HUES64 (cell line): ENCODE measurements around the gene CCR7.

Experiments
- H3K27ac ChIP-seq: 2 replicates; pipeline ENCODE4 v1.7.0; 2013; ENCODE audit warnings: low read depth, low read length, inconsistent platforms
- H3K27me3 ChIP-seq: 2 replicates; pipeline ENCODE4 v1.6.1; 2013; ENCODE audit warnings: mild to moderate bottlenecking, low read length; ENCODE audit not compliant: insufficient read depth
- H3K36me3 ChIP-seq: 2 replicates; pipeline ENCODE4 v1.6.1; 2013; ENCODE audit warnings: mild to moderate bottlenecking, low read length; ENCODE audit not compliant: insufficient read depth
- H3K4me1 ChIP-seq: 2 replicates; pipeline ENCODE4 v1.6.1; 2013; ENCODE audit warnings: mild to moderate bottlenecking, low read length, moderate library complexity; ENCODE audit not compliant: insufficient read depth
- H3K4me3 ChIP-seq: 2 replicates; pipeline ENCODE4 v1.5.1; 2013; ENCODE audit warnings: mild to moderate bottlenecking, low read length, moderate library complexity
- H3K9ac ChIP-seq: 2 replicates; pipeline ENCODE4 v1.6.1; 2013; ENCODE audit warnings: mild to moderate bottlenecking, low read depth, low read length
- H3K9me3 ChIP-seq: 2 replicates; pipeline ENCODE4 v1.6.1; 2013; ENCODE audit warnings: low read depth, low read length; ENCODE audit not compliant: insufficient read depth
- WGBS: fragments of 150-250, 120-280 bp; methylation state at CpG from one replicate; pipeline ENCODE4 v1.1.7; 2013; ENCODE audit warnings: missing lambda C conversion rate; 5-methylcytosine and 5-hydroxymethylcytosine counted together

The CCR7 gene

DNA sequence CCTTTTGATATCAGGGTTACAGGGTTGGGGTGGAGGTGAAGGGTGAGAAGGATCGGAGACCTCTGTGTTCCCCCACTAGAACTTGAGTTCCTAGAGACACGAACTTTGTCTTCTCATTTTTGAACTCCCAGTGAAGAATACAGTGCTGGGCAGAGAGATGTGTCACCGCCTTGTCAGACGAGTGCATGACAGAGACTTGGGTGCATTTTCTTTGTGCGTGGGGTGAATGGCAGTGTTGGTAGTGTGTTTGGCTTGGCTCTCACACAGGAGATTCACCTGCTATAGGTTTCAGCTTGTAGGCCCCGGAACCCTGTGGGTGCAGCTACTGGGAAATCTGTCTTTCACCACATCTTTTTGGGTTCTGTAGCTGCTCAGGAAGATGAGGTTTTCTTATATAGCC, 40.0 kb upstream of the CCR7 start:
- no peaks in the 10 kb centered on the region for H3K36me3 ChIP-seq
- no peak overlapping the region for H3K27ac ChIP-seq
- H3K9ac ChIP-seq = no peak overlapping the region
- H3K27me3 ChIP-seq = no peaks in the 10 kb centered on the region
- WGBS = 93% methylated on average over 6 of the region's 6 CpGs
- H3K9me3 ChIP-seq = no peaks in the 10 kb centered on the region
- peaks cover 4% of the 10 kb centered on the region for H3K4me1 ChIP-seq
- H3K4me3 ChIP-seq = no peak overlapping the region

DNA sequence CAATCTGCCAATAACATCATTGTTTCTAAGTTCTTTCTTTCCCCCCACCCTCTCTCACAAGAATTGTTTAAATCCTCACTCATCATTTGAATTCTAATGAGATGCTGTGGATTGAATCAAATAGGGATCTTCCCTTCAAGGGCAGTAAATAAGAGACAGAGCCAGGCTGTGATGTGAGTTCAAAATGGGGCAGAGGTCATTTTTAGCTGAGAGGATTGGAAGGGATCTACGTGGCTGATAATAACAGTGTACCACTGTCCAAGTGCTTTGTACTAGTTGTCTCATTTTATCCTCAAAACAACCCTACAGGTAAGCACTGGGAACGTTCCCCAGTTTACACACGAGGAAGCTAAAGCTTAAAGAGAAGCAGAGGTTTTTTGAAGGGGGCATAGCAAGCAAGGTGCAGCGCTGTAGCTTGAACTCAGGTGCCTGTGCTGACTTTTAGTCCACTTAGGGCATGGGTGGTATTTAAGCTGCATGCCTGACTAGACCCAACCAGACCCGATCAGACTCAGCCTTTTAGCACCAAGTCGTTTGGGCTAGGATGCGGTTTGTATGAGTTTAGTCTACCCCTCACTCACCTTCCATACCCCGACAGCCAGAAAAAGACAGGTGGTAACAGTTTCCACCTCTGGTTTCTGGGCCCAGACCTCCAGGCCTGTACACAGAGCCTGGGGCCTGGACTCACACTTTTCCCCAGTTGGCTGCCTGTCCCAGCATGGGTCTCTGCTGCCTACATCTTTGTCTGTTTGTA, 39.2 kb upstream of the CCR7 start:
- Histone ChIP-seq H3K4me3 (no peak overlapping the region), H3K9ac (no peak overlapping the region), H3K27me3 (no peaks in the 10 kb centered on the region), H3K4me1 (peaks cover 4% of the 10 kb centered on the region), H3K27ac (no peak overlapping the region), H3K9me3 (no peaks in the 10 kb centered on the region), H3K36me3 (no peaks in the 10 kb centered on the region)
- WGBS = 93% methylated on average over 8 of the region's 8 CpGs

DNA sequence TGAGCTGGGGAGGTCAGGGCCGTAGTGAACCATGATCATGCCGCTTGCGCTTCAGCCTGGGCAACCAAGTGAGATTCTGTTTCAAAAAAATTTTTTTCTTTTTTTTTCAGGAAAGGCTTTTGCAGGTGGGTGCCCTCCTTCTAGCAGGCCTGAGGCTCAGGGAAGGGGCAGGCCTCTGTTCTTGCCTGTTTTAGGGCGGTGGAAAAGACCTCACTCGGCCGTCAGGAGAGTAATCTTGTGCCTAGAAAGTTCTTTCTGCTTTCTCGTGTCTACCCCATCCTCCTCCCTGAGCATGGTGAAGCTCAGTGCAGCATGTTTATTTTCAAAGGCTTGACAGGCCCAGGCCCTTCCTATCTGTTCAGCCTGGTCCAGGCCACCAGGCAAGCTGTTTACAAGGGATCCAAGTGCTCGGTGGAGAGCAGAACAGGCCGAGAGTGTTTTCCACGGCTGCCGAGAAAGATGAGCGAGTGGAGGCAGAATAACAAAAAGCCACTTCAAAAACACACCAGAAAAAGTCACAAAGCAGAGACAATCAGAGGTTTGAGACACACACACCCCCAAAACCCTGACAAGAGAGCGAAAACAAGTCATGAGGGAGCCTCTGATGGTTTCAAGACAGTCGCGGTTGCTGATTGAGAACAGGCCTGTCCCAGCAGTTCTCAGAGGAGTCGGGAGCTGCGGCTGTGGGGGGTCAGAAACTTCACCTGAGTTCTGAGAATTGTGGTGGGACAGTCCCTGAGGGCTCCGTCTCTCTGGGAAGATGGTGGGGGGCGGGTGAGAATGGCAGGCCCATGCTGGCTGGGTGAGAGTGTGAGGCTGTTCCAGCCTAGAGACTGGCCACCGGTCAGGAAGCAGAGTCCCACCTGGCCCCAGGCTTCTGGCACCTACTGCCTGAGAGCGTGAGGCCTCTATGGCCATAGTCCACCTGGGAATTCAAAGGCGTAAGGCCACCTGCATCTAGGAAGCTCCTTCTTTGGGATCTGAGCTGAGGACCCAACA, 37.5 kb upstream of the CCR7 start:
- Histone ChIP-seq H3K27me3 (no peaks in the 10 kb centered on the region), H3K4me3 (no peak overlapping the region), H3K4me1 (peaks cover 4% of the 10 kb centered on the region), H3K9ac (no peak overlapping the region), H3K9me3 (no peaks in the 10 kb centered on the region), H3K36me3 (no peaks in the 10 kb centered on the region), H3K27ac (no peak overlapping the region)
- whole genome bisulfite sequencing = 92% methylated on average over 22 of the region's 22 CpGs

GRCh38 chr17:40600486-40601046, 35.3 kb upstream of the CCR7 start:
- Histone ChIP-seq H3K9me3 (no peaks in the 10 kb centered on the region), H3K4me3 (no peak overlapping the region), H3K9ac (no peak overlapping the region), H3K27ac (no peak overlapping the region), H3K4me1 (no peaks in the 10 kb centered on the region), H3K36me3 (no peaks in the 10 kb centered on the region), H3K27me3 (no peaks in the 10 kb centered on the region)
- 89% methylated on average over 7 of the region's 8 CpGs for WGBS

- no peaks in the 10 kb centered on the region for H3K27me3 ChIP-seq
- H3K4me1 ChIP-seq = no peaks in the 10 kb centered on the region
- no peak overlapping the region for H3K4me3 ChIP-seq
- no peaks in the 10 kb centered on the region for H3K36me3 ChIP-seq
- no peaks in the 10 kb centered on the region for H3K9me3 ChIP-seq
- 87% methylated on average over 5 of the region's 7 CpGs for WGBS
- no peak overlapping the region for H3K27ac ChIP-seq
- H3K9ac ChIP-seq = no peak overlapping the region
These were observed 34.1 kb upstream of the CCR7 start for GRCh38 chr17:40599468-40599763.

DNA sequence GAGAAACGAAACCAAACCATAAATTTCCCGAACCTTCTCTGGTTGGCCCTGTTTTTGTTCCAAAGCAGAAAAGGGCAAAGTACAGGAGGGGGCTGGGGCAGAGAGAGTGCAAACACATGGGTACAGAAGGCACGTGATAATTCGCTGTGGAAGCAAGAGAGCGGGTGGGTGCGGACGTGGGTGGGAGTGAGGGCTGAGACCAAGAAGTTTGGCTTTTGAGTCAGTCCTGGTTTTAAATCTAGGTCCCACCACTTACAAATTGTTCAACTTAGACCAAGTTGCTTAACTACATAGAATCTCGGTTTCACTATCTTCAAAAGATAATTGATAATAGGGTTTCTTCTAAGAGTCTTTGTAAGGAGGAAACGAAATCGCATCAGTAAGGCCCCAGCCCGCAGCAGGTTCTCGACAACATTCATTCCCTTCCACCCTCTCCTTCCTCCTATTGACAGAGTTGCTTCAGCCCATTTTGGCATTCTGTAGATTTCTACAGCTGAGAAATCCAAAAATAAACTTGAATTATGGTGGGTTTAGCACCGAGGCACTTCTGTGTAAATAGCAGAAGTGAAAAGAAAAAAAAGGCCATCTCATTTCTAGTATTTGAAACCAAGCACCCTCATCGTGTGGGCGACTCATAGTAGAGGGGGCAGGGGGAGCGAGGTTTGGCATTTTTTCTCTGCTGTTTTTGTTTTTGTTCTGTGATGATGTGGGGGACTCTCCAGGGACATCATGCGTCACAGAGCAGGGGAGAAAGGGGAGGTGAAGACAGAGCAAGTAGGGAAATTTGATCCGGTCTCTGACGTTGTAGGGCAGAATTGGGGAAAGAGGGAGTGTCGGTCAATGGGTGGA, 33.6 kb upstream of the CCR7 start:
- Histone ChIP-seq H3K36me3 (no peaks in the 10 kb centered on the region), H3K9me3 (no peaks in the 10 kb centered on the region), H3K9ac (no peak overlapping the region), H3K27ac (no peak overlapping the region), H3K4me1 (no peaks in the 10 kb centered on the region), H3K27me3 (no peaks in the 10 kb centered on the region), H3K4me3 (no peak overlapping the region)
- WGBS = 88% methylated on average over 17 of the region's 20 CpGs

DNA sequence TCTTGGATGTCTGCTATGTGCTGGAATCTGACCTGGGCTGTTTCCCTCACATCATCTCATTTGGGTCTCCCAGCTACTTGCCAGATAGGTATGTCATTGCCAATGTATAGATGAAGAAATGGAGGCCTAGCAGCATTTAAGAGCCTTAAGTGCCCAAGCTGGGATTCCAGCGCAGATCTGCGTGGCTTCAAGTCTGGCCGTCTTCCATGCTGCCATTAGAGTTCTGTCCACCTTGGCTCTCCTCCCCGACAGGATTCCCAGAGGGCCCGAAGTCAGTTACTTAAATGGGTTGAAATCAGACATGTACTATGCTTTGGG, 33.0 kb upstream of the CCR7 start:
- Histone ChIP-seq H3K9ac (no peak overlapping the region), H3K4me3 (no peak overlapping the region), H3K4me1 (no peaks in the 10 kb centered on the region), H3K27ac (no peak overlapping the region), H3K9me3 (no peaks in the 10 kb centered on the region), H3K36me3 (no peaks in the 10 kb centered on the region), H3K27me3 (no peaks in the 10 kb centered on the region)
- 79% methylated on average over 5 of the region's 5 CpGs for WGBS

- no peak overlapping the region for H3K4me3 ChIP-seq
- no peak overlapping the region for H3K9ac ChIP-seq
- no peaks in the 10 kb centered on the region for H3K27me3 ChIP-seq
- no peak overlapping the region for H3K27ac ChIP-seq
- H3K4me1 ChIP-seq = no peaks in the 10 kb centered on the region
- H3K9me3 ChIP-seq = no peaks in the 10 kb centered on the region
- WGBS = 94% methylated on average over 9 of the region's 9 CpGs
- H3K36me3 ChIP-seq = no peaks in the 10 kb centered on the region
These were observed 32.5 kb upstream of the CCR7 start for GRCh38 chr17:40597556-40598300.

DNA sequence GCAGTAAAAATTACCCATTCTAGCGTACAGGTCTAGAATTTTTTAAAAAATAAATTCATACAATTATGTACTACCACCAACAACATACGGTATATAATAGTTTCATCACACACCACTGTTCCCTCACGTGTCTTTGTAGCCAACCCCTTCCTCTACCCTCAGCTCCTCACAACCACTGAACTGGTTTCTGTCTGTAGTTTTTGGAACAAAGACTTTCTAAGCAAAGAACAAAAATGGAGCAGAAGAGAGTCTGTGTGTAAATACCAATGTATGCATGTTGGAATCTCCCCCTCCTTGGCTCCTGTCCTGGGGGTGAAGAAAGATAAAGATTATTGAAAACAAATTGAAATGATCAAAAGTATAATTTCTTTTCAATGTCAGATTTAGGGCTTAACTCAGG, 31.9 kb upstream of the CCR7 start:
- Histone ChIP-seq H3K36me3 (no peaks in the 10 kb centered on the region), H3K4me1 (no peaks in the 10 kb centered on the region), H3K4me3 (no peak overlapping the region), H3K27me3 (no peaks in the 10 kb centered on the region), H3K9ac (no peak overlapping the region), H3K27ac (no peak overlapping the region), H3K9me3 (no peaks in the 10 kb centered on the region)
- 97% methylated on average over 3 of the region's 3 CpGs for WGBS

GRCh38 chr17:40596261-40596919, 31.1 kb upstream of the CCR7 start:
- Histone ChIP-seq H3K27ac (no peak overlapping the region), H3K9ac (no peak overlapping the region), H3K27me3 (no peaks in the 10 kb centered on the region), H3K36me3 (no peaks in the 10 kb centered on the region), H3K4me1 (no peaks in the 10 kb centered on the region), H3K4me3 (no peak overlapping the region), H3K9me3 (no peaks in the 10 kb centered on the region)
- 93% methylated on average over 7 of the region's 7 CpGs for WGBS
